GM18508 (cell line): ENCODE data around the gene ODAD4.
A peak's percentile ranks its signal among the peaks of the same experiment; 100 is the strongest.

ENCODE experiments used
- ATAC-seq: cut with Tn5 transposase; IDR thresholded peaks from one replicate; pipeline ENCODE4 v1.9.1; 2021; ENCODE audit warnings: moderate number of reproducible peaks; ENCODE audit not compliant: insufficient read depth, unreplicated experiment

The ODAD4 gene

GRCh38 chr17:41930009-41930832 lies at the start of gene ODAD4:
Gene ODAD4, plus strand, starts transcription at chr17:41930617. Its CDS starts 107 bp downstream, at chr17:41930724.
- ATAC-seq, result peak; percentile 56

- no peak for ATAC-seq
Observed at GRCh38 chr17:41882756-41883155, 47.7 kb upstream of the ODAD4 start.

- no peak for ATAC-seq
Observed at GRCh38 chr17:41885733-41886132, 44.7 kb upstream of the ODAD4 start.

GRCh38 chr17:41888332-41888965 lies 42.0 kb upstream of the ODAD4 start:
- ATAC-seq, result no peak

GRCh38 chr17:41891135-41892020 lies 39.0 kb upstream of the ODAD4 start:
- no peak for ATAC-seq

GRCh38 chr17:41892021-41892376 lies 38.4 kb upstream of the ODAD4 start:
- ATAC-seq, result no peak

- no peak for ATAC-seq
Observed at GRCh38 chr17:41893384-41893783, 37.0 kb upstream of the ODAD4 start.

GRCh38 chr17:41894791-41895331 lies 35.6 kb upstream of the ODAD4 start:
- no peak for ATAC-seq

GRCh38 chr17:41895617-41896016 lies 34.8 kb upstream of the ODAD4 start:
- ATAC-seq, result no peak

GRCh38 chr17:41896726-41897125 lies 33.7 kb upstream of the ODAD4 start:
- ATAC-seq, result no peak

- no peak for ATAC-seq
Observed at GRCh38 chr17:41901646-41902045, 28.8 kb upstream of the ODAD4 start.

- ATAC-seq, result no peak
Observed at GRCh38 chr17:41904242-41904841, 26.1 kb upstream of the ODAD4 start.

GRCh38 chr17:41905172-41905571 lies 25.2 kb upstream of the ODAD4 start:
- ATAC-seq, result no peak

- ATAC-seq, result no peak
Observed at GRCh38 chr17:41906465-41907184, 23.8 kb upstream of the ODAD4 start.

- no peak for ATAC-seq
Observed at GRCh38 chr17:41907185-41907556, 23.2 kb upstream of the ODAD4 start.

GRCh38 chr17:41907633-41908539 lies 22.5 kb upstream of the ODAD4 start:
- ATAC-seq, result no peak

- no peak for ATAC-seq
Observed at GRCh38 chr17:41909088-41909487, 21.3 kb upstream of the ODAD4 start.

- no peak for ATAC-seq
Observed at GRCh38 chr17:41910701-41911391, 19.6 kb upstream of the ODAD4 start.
